Suprapubic skin (tissue), 4 donors: ENCODE results near the gene APIP.

Experiments
- POLR2A ChIP-seq, 2 donors: fragments of 450-650 bp; IDR thresholded peaks; one replicate each; pipeline ENCODE4 v1.6.1; 2017; ENCODE audit warnings: antibody characterized with exemption in 2 of 2, mild to moderate bottlenecking in 2 of 2, moderate library complexity in 2 of 2
- POLR2AphosphoS5 ChIP-seq, 3 donors: sonication (generic); formaldehyde crosslinking; IDR thresholded peaks; one replicate each; pipeline ENCODE4 v1.6.1; 2017; ENCODE audit warnings: antibody characterized with exemption in 3 of 3

- TF ChIP-seq POLR2A (IDR thresholded peaks at IDR 0.05) (no peak), POLR2AphosphoS5 (IDR thresholded peaks at IDR 0.05) (no peak)
Measured at GRCh38 chr11:34897171-34897870, 18.9 kb downstream of the APIP start.
